DMS153 (cell line): ENCODE measurements around the gene IFNL2.

ENCODE experiments used
- DNase-seq: peaks from one replicate; lab custom pipeline; 2025; lab: John Stamatoyannopoulos, UW

The IFNL2 gene

GRCh38 chr19:39318071-39318470, 49.9 kb downstream of the IFNL2 start:
- no peak for DNase-seq

GRCh38 chr19:39318690-39319089, 50.5 kb downstream of the IFNL2 start:
- no peak for DNase-seq

GRCh38 chr19:39319098-39319891, 51.1 kb downstream of the IFNL2 start:
- DNase-seq, result no peak
